Esophagus (tissue), 2 donors: Measurements from ENCODE around the gene NOCT. TPM values are rescaled to one million over a fixed set of nuclear protein-coding genes. Genes with fewer than 3 reads are reported as not detected.
"Not testable (repeated sequence)": the region's sequence is repeated elsewhere in the genome, so short reads cannot be mapped to it uniquely, and the experiment has no call there.

Source experiments
- H3K27ac ChIP-seq, 2 donors: one replicate each; pipeline ENCODE4 v1.5.1; 2013; ENCODE audit warnings: low read depth in 2 of 2, mild to moderate bottlenecking in 2 of 2, inconsistent platforms in 1 of 2, low read length in 1 of 2, moderate library complexity in 1 of 2
- H3K27me3 ChIP-seq, 2 donors: one replicate each; pipeline ENCODE4 v1.6.1; 2013; ENCODE audit warnings: low read length in 2 of 2, control low read depth in 1 of 2, mild to moderate bottlenecking in 1 of 2; ENCODE audit not compliant: insufficient read depth in 2 of 2, control insufficient read depth in 1 of 2
- H3K36me3 ChIP-seq, 2 donors: one replicate each; pipeline ENCODE4 v1.6.1; 2013; ENCODE audit warnings: low read length in 1 of 2; ENCODE audit not compliant: control insufficient read depth in 2 of 2, insufficient read depth in 2 of 2
- H3K4me1 ChIP-seq, 2 donors: one replicate each; pipeline ENCODE4 v1.6.1; 2013; ENCODE audit warnings: low read length in 1 of 2; ENCODE audit not compliant: control insufficient read depth in 2 of 2, insufficient read depth in 2 of 2
- H3K4me3 ChIP-seq, 2 donors: one replicate each; pipeline ENCODE4 v1.5.1; 2013; ENCODE audit warnings: low read length in 2 of 2, mild to moderate bottlenecking in 2 of 2, low read depth in 1 of 2, moderate library complexity in 1 of 2
- H3K9me3 ChIP-seq, 2 donors: one replicate each; pipeline ENCODE4 v1.6.1; 2013; ENCODE audit warnings: mild to moderate bottlenecking in 2 of 2, low read depth in 1 of 2, low read length in 1 of 2, moderate library complexity in 1 of 2; ENCODE audit not compliant: control insufficient read depth in 2 of 2, insufficient read depth in 1 of 2
- WGBS, 2 donors: extraction: QIAGEN DNeasy Blood & Tissue Kit; methylation state at CpG; one replicate each; pipeline ENCODE4 v1.1.7; 2013; 5-methylcytosine and 5-hydroxymethylcytosine counted together
- polyA plus RNA-seq, 2 donors: library from polyadenylated mRNA; stranded (reverse); fragments of 200-250 nt; gene quantifications; one replicate each; pipeline ENCODE4 v1.2.3, GENCODE V29; 2013
- donor health status: healthy with polysubstance abuse.
- donor health status: Bipolar disorder and iron deficiency.

NOCT gene
- polyA plus RNA-seq, 2 donors, result 1.8 to 2.2 TPM

- H3K9me3 ChIP-seq, result no peaks in the 10 kb centered on the region
- no peaks in the 10 kb centered on the region for H3K4me1 ChIP-seq
- H3K27ac ChIP-seq, result no peak overlapping the region
- WGBS, 2 donors, result 83 to 85% methylated on average over 10 of the region's 10 CpGs
- no peak overlapping the region for H3K4me3 ChIP-seq
- no peaks in the 10 kb centered on the region for H3K27me3 ChIP-seq
- no peaks in the 10 kb centered on the region for H3K36me3 ChIP-seq
Observed at GRCh38 chr4:139018971-139019758, 3.6 kb downstream of the NOCT start.

GRCh38 chr4:139020384-139020783, 4.8 kb downstream of the NOCT start:
- Histone ChIP-seq H3K36me3 (no peaks in the 10 kb centered on the region), H3K9me3 (no peaks in the 10 kb centered on the region), H3K27me3 (no peaks in the 10 kb centered on the region), H3K27ac (no peak overlapping the region), H3K4me3 (no peak overlapping the region), H3K4me1 (no peaks in the 10 kb centered on the region)
- WGBS, 2 donors, result 81 to 83% methylated on average over 4 of the region's 4 CpGs

- not testable (repeated sequence) for H3K4me3 ChIP-seq, H3K4me1 ChIP-seq, H3K27ac ChIP-seq, H3K36me3 ChIP-seq, H3K27me3 ChIP-seq, H3K9me3 ChIP-seq
- WGBS, 2 donors, result 93 to 94% methylated on average over 12 of the region's 12 CpGs
Observed at GRCh38 chr4:139021071-139021470, 5.5 kb downstream of the NOCT start.

GRCh38 chr4:139022835-139023234, 7.3 kb downstream of the NOCT start:
- 97% methylated on average over 5 of the region's 5 CpGs for WGBS, 2 donors

GRCh38 chr4:139024686-139025085, 9.1 kb downstream of the NOCT start:
- H3K27me3 ChIP-seq, result no peaks in the 10 kb centered on the region
- no peak overlapping the region for H3K4me3 ChIP-seq
- no peak overlapping the region for H3K27ac ChIP-seq
- peaks cover 0 to 3% of the 10 kb centered on the region in 2 donors for H3K4me1 ChIP-seq
- no peaks in the 10 kb centered on the region for H3K36me3 ChIP-seq
- H3K9me3 ChIP-seq, result no peaks in the 10 kb centered on the region
- 84 to 89% methylated on average over 9 of the region's 9 CpGs for WGBS, 2 donors

More at GRCh38 chr4:139022835-139023234, 7.3 kb downstream of the NOCT start:
- H3K4me3 ChIP-seq, result no peak overlapping the region
- no peaks in the 10 kb centered on the region for H3K36me3 ChIP-seq
- no peaks in the 10 kb centered on the region for H3K27me3 ChIP-seq
- no peaks in the 10 kb centered on the region for H3K4me1 ChIP-seq
- H3K27ac ChIP-seq, result no peak overlapping the region
- no peaks in the 10 kb centered on the region for H3K9me3 ChIP-seq

GRCh38 chr4:139025841-139026240, 10.3 kb downstream of the NOCT start:
- H3K27ac ChIP-seq, result no peak overlapping the region
- no peak overlapping the region for H3K4me3 ChIP-seq
- peaks cover 0 to 3% of the 10 kb centered on the region in 2 donors for H3K4me1 ChIP-seq
- no peaks in the 10 kb centered on the region for H3K36me3 ChIP-seq
- WGBS, 2 donors, result 96 to 100% methylated on average over 1 of the region's 1 CpG
- no peaks in the 10 kb centered on the region for H3K9me3 ChIP-seq
- H3K27me3 ChIP-seq, result no peaks in the 10 kb centered on the region

GRCh38 chr4:139027776-139028175, 12.2 kb downstream of the NOCT start:
- no peaks in the 10 kb centered on the region for H3K36me3 ChIP-seq
- H3K4me1 ChIP-seq, result peaks cover 0 to 3% of the 10 kb centered on the region in 2 donors
- WGBS, 2 donors, result 83 to 85% methylated on average over 5 of the region's 5 CpGs
- H3K27me3 ChIP-seq, result no peaks in the 10 kb centered on the region
- H3K27ac ChIP-seq, result no peak overlapping the region
- H3K9me3 ChIP-seq, result no peaks in the 10 kb centered on the region
- H3K4me3 ChIP-seq, result no peak overlapping the region

GRCh38 chr4:139028191-139028661, 12.6 kb downstream of the NOCT start:
- Histone ChIP-seq H3K9me3 (no peaks in the 10 kb centered on the region), H3K27me3 (no peaks in the 10 kb centered on the region), H3K36me3 (no peaks in the 10 kb centered on the region), H3K4me3 (no peak overlapping the region), H3K4me1 (peaks cover 0 to 3% of the 10 kb centered on the region in 2 donors), H3K27ac (no peak overlapping the region)
- 69 to 73% methylated on average over 11 of the region's 11 CpGs for WGBS, 2 donors

GRCh38 chr4:139029866-139030363, 14.3 kb downstream of the NOCT start:
- not testable (repeated sequence) for H3K4me3 ChIP-seq, H3K27ac ChIP-seq, H3K27me3 ChIP-seq, H3K36me3 ChIP-seq, H3K4me1 ChIP-seq, H3K9me3 ChIP-seq
- WGBS, 2 donors, result 65 to 74% methylated on average over 6 of the region's 6 CpGs
